ENCODE results near the gene MTX2.
"Not testable (repeated sequence)": the region's sequence is repeated elsewhere in the genome, so short reads cannot be mapped to it uniquely, and the experiment has no call there.

MTX2 gene

DNA sequence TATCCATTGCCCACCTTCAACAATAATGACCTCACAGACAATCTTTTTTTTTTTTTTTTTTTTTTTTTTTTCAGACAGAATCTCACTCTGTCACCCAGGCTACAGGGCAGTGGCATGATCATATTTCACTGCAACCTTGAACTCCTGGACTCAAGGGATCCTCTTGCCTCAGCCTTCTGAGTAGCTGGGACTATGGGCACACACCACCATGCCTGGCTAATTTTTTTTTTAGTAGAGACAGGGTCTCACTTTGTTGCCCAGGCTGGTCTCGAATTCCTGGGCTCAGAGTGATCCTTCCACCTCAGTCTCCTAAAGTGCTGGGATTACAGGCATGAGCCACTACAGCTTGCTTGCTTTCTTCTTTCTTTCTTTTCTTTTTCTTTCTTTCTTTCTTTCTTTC is 103.9 kb downstream of the MTX2 start:
- not testable (repeated sequence) for DNase-seq (ENCODE audit: low read depth, low spot score)

DNA sequence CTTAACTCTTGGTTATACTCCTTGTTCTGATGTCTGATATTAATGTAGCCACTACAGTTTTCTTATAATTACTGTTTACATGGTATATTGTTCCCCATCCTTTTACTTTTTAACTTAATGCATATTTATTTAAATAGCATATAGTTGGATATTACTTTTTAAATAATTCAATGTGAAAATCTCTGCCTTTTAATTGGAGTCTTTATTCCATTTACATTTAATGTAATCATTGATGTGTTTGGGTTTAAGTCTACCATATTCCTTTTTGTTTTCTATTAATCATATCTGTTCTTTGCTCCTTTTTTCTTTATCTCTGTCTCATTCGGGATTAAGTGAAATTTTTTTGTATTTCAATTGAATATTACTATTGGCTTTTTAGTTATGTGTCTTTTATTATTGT is 109.1 kb downstream of the MTX2 start:
- DNase-seq (ENCODE audit: low read depth, low spot score): no peak

DNA sequence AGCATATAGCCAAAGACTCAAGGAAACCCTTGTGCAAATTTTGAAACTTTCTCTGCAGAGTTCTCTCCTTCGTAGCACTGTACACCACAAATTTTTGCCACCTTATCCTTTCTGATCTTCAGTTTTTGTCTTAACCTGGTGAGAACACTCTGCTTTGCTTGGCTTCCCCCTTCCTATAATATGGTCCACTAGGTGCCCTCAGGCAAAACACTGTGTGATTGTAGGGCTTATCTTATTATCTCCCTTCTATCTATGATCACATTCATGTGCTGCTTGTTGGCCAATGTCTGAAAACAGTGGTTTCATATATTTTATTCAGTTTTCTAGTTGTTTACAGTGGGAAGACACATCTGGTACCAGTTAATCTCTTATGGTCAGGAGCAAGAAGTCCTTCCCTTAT is 111.1 kb downstream of the MTX2 start:
- no peak for DNase-seq (ENCODE audit: low read depth, low spot score)

DNA sequence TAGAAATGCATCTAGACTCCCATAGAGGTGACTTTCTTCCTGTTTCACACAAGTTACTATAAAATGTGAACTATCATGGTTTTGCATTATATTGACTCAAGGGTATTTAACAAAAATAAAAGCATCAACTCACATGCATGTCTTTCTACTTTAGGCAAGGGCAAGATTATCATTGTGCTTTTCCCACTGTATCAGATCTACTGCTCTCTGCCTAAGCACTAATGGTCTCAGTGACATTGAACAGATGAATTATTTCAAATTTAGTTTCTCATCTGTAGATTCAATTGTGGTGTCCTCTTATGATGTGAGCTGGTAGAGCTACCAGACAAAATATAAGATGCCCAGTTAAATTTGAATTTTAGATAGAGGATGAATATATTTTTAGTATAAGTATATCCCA is 113.9 kb downstream of the MTX2 start:
- no peak for DNase-seq (ENCODE audit: low read depth, low spot score)

DNA sequence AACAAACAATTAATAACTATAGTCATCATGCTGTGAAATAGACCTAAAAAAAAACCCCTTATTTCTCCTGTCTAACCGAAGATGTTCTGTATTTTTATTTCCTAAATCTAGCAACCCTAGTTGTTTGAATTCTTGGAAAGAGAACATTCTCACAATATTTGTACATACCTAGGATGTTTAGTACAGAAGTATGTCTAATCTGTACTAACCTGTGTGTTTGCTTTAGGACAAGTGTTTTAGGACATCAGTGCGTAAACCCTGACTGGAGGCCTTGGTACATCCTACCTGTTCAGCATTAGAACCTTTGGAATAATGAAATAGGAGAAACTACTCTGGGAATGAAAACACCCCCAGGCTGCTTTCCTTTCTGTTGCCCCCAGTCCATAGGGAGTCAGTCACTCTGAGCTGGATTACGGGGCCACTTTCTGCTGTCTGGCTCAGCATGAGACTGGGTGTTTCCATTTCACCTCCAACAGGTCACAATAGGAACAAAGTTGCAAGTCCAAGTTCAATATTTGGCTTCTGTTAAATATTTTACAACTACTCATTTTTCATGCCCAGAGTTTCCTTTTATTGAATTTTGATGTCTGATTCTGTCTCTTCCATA is 114.7 kb downstream of the MTX2 start:
- no peak for DNase-seq (ENCODE audit: low read depth, low spot score)

DNA sequence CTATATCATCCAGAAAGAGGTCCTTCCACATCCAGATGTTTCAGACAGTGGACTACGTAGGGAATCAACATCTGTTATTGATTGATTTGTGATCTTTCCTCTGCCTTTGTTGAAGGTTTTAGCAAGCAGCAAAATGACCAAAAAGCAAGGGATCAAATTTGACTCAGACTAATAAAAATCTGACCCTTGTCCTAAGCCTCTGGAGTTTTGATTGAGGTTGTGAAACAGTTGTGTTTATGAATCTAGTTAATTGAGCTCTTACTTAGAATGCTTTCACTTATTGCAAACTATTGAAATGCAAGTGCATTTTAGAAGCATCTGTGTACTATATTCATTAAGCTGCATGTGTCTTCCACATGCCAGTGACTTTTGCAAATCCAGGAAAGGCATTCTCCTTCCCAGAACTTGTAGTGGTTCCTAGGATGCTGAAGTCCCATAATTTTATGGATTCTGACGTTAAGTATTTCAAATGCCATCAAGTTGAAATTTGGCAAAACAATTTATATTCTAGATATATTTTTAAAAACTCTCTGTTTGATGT is 116.0 kb downstream of the MTX2 start:
- DNase-seq (ENCODE audit: low read depth, low spot score): no peak

DNA sequence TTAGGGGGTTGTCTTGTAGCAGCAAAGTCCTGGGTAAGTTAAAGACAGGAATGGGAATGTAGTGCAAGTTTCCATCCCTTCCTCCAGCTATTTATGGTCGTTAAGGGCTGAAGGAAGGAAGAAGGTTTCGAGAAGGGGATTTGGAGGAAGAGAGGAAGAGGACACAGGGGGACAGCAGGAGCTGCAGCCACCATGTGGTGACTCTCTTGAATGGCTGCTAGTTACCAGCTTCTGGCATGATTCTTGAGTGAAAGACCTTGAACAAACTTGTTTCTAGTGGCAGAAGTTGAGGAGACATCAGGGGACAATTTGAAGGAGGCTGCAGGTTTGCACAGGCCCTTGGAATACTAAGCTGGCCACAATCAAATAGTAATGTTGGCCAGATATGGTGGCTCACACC is 116.6 kb downstream of the MTX2 start:
- no peak for DNase-seq (ENCODE audit: low read depth, low spot score)

All from brain pericyte (primary cell).